CD4-positive, alpha-beta T cell (primary cell): ENCODE results near the gene KRTAP10-10. TPM values are rescaled to one million over a fixed set of nuclear protein-coding genes. Genes with fewer than 3 reads are reported as not detected.

Source experiments
- ATAC-seq: fragments of 200-7000 bp; cut with Tn5 transposase; one replicate; pipeline ENCODE4 v1.10.0; 2022; ENCODE audit warnings: mild to moderate bottlenecking; ENCODE audit not compliant: poor library complexity
- CTCF ChIA-PET: fragments of 350-600 bp; sonication (Branson Sonifier 250); formaldehyde crosslinking; loops from one replicate; lab custom pipeline; 2021; ENCODE audit warnings: antibody characterized with exemption, inconsistent platforms; lab: Charles Lee
- POLR2A ChIA-PET: fragments of 350-600 bp; sonication (Branson Sonifier 250); formaldehyde crosslinking; loops from one replicate; lab custom pipeline; 2021; ENCODE audit warnings: antibody characterized with exemption, inconsistent platforms; lab: Charles Lee
- DNase-seq, 14 experiments: peaks; one replicate each; pipeline ENCODE4 v3.0.0-alpha.2; 2013 to 2020; ENCODE audit warnings: mixed read lengths in 2 of 14
- H3K27ac ChIP-seq, 2 donors: one replicate each; pipeline versions ENCODE4 v1.5.1 to v1.7.0; 2013; ENCODE audit warnings: low read length in 2 of 2, low read depth in 1 of 2, mild to moderate bottlenecking in 1 of 2
- H3K27me3 ChIP-seq, 2 experiments: 1 replicate in 1 of 2; 2 replicates in 1 of 2; pipeline versions ENCODE4 v1.6.1 to v1.7.0; 2013; ENCODE audit warnings: low read length in 2 of 2, control low read depth in 1 of 2, mild to moderate bottlenecking in 1 of 2, moderate library complexity in 1 of 2; ENCODE audit not compliant: insufficient read depth in 2 of 2, control insufficient read depth in 1 of 2
- H3K36me3 ChIP-seq: one replicate; pipeline ENCODE4 v1.6.1; 2013; ENCODE audit warnings: low read length, control low read depth; ENCODE audit not compliant: insufficient read depth
- H3K4me1 ChIP-seq: one replicate; pipeline ENCODE4 v1.6.1; 2013; ENCODE audit warnings: low read length, control low read depth; ENCODE audit not compliant: insufficient read depth
- H3K4me3 ChIP-seq: one replicate; pipeline ENCODE4 v1.5.1; 2013; ENCODE audit warnings: mild to moderate bottlenecking, low read length, moderate library complexity
- H3K9me3 ChIP-seq, 2 experiments: 1 replicate in 1 of 2; 2 replicates in 1 of 2; pipeline versions ENCODE4 v1.6.1 to v1.7.0; 2013; ENCODE audit warnings: low read length in 2 of 2, mild to moderate bottlenecking in 2 of 2, control low read depth in 1 of 2, moderate library complexity in 1 of 2; ENCODE audit not compliant: control insufficient read depth in 1 of 2, insufficient read depth in 1 of 2
- H3K27ac Mint-ChIP-seq: one replicate; pipeline ENCODE4 v1.8.0; 2020; ENCODE audit warnings: mixed read lengths
- H3K27me3 Mint-ChIP-seq: one replicate; pipeline ENCODE4 v1.8.0; 2021; ENCODE audit warnings: mixed read lengths
- H3K36me3 Mint-ChIP-seq: one replicate; pipeline ENCODE4 v1.8.0; 2021; ENCODE audit warnings: low read depth, mixed read lengths
- H3K4me1 Mint-ChIP-seq: one replicate; pipeline ENCODE4 v1.8.0; 2021; ENCODE audit warnings: low read depth, mixed read lengths
- H3K4me3 Mint-ChIP-seq: one replicate; pipeline ENCODE4 v1.8.0; 2020; ENCODE audit warnings: mild to moderate bottlenecking, mixed read lengths
- H3K9me3 Mint-ChIP-seq: one replicate; pipeline ENCODE4 v1.8.0; 2020; ENCODE audit warnings: mixed read lengths
- CTCF ChIP-seq: fragments of 200-600 bp; IDR thresholded peaks from one replicate; pipeline ENCODE4 v1.8.0; 2022; ENCODE audit warnings: antibody characterized with exemption, mild to moderate bottlenecking
- intact Hi-C, 2 experiments: fragments of 100-400 bp; cut with DNase I in 1 of 2; cut with micrococcal nuclease in 1 of 2; formaldehyde crosslinking; loops; one replicate each; pipeline versions ENCODE4 v1.15.1 to v1.9.0; 2023 to 2025; cut with DNase I, micrococcal nuclease
- total RNA-seq, 174 experiments: library from RNA in 2 of 174; stranded (reverse) in 2 of 174; gene quantifications; one replicate each; pipeline ENCODE4 v1.2.3 and lab custom pipeline; 2021 to 2026

KRTAP10-10 gene
- total RNA-seq, 2 experiments from 2014 or later = not detected

GRCh38 chr21:44686843-44687561, 49.8 kb downstream of the KRTAP10-10 start:
- Histone ChIP-seq H3K36me3 (no peaks in the 10 kb centered on the region), H3K9me3 (no peaks in the 10 kb centered on the region), H3K4me3 (no peak overlapping the region), H3K27me3 (peaks cover 0 to 6% of the 10 kb centered on the region in 2 experiments), H3K27ac (no peak overlapping the region), H3K4me1 (no peaks in the 10 kb centered on the region)
- Mint-ChIP-seq H3K27me3 (peaks cover 25% of the 10 kb centered on the region), H3K27ac (no peak overlapping the region), H3K9me3 (no peaks in the 10 kb centered on the region), H3K4me3 (no peak overlapping the region), H3K4me1 (peaks cover 12% of the 10 kb centered on the region), H3K36me3 (no peaks in the 10 kb centered on the region)
- CTCF ChIA-PET = no interaction called here
- no peak for DNase-seq
- no peak for TF ChIP-seq CTCF
- intact Hi-C loops = no loop called here
- POLR2A ChIA-PET = no interaction called here
- ATAC-seq = no peak

- DNase-seq (no peak), ATAC-seq (no peak)
- Mint-ChIP-seq H3K4me3 (no peak overlapping the region), H3K27ac (no peak overlapping the region), H3K27me3 (peaks cover 29% of the 10 kb centered on the region), H3K4me1 (peaks cover 12% of the 10 kb centered on the region), H3K9me3 (peaks cover 2% of the 10 kb centered on the region), H3K36me3 (no peaks in the 10 kb centered on the region)
- peaks cover 0 to 6% of the 10 kb centered on the region in 2 experiments for H3K27me3 ChIP-seq
- CTCF ChIA-PET = no interaction called here
- no peak for TF ChIP-seq CTCF
- H3K36me3 ChIP-seq = no peaks in the 10 kb centered on the region
- no peak overlapping the region for H3K27ac ChIP-seq
- no peaks in the 10 kb centered on the region for H3K4me1 ChIP-seq
- intact Hi-C loops = no loop called here
- peaks cover 0 to 5% of the 10 kb centered on the region in 2 experiments for H3K9me3 ChIP-seq
- H3K4me3 ChIP-seq = no peak overlapping the region
- POLR2A ChIA-PET = no interaction called here
Measured at GRCh38 chr21:44687671-44688070, 50.5 kb downstream of the KRTAP10-10 start.

Other genes starting within 250 kb of the KRTAP10-10 start
- gene LRRC3, start 181.8 kb upstream of the KRTAP10-10 start, total RNA-seq = under 1 TPM; 0.55 to 0.61 TPM
- not detected for gene KRTAP10-1, start 97.2 kb upstream of the KRTAP10-10 start, total RNA-seq
- gene KRTAP10-2, start 85.9 kb upstream of the KRTAP10-10 start, total RNA-seq = not detected
- gene KRTAP10-3, start 78.6 kb upstream of the KRTAP10-10 start, total RNA-seq = not detected
- not detected for gene KRTAP10-4, start 63.6 kb upstream of the KRTAP10-10 start, total RNA-seq
- not detected for gene KRTAP10-5, start 56.8 kb upstream of the KRTAP10-10 start, total RNA-seq
- gene KRTAP10-6, start 44.9 kb upstream of the KRTAP10-10 start, total RNA-seq = not detected
- gene KRTAP10-7, start 36.8 kb upstream of the KRTAP10-10 start, total RNA-seq = not detected
- not detected for gene KRTAP10-8, start 25.3 kb upstream of the KRTAP10-10 start, total RNA-seq
- not detected for gene KRTAP10-9, start 10.3 kb upstream of the KRTAP10-10 start, total RNA-seq
- gene KRTAP10-11, start 9.1 kb downstream of the KRTAP10-10 start, total RNA-seq = not detected
- gene KRTAP12-4, start 17.3 kb downstream of the KRTAP10-10 start, total RNA-seq = not detected
- gene KRTAP12-3, start 20.6 kb downstream of the KRTAP10-10 start, total RNA-seq = not detected
- gene KRTAP12-2, start 29.6 kb downstream of the KRTAP10-10 start, total RNA-seq = not detected
- not detected for gene KRTAP12-1, start 44.8 kb downstream of the KRTAP10-10 start, total RNA-seq
- not detected for gene KRTAP10-12, start 59.8 kb downstream of the KRTAP10-10 start, total RNA-seq
- not detected for gene TSPEAR, start 74.2 kb downstream of the KRTAP10-10 start, total RNA-seq
- gene UBE2G2, start 164.5 kb downstream of the KRTAP10-10 start, total RNA-seq = 10 to 100 TPM; 89.9 to 96.8 TPM
- gene SUMO3, start 180.7 kb downstream of the KRTAP10-10 start, total RNA-seq = 10 to 100 TPM; 82.8 to 91.2 TPM
- gene PTTG1IP, start 236.3 kb downstream of the KRTAP10-10 start, total RNA-seq = 10 to 100 TPM; 99.0 to 99.5 TPM